Lower leg skin (tissue), 3 donors: ENCODE results near the gene GMEB2.

Experiments
- POLR2A ChIP-seq, 2 donors: fragments of 450-650 bp; IDR thresholded peaks; one replicate each; pipeline ENCODE4 v1.6.1; 2016 to 2017; ENCODE audit warnings: antibody characterized with exemption in 2 of 2, mild to moderate bottlenecking in 1 of 2, moderate library complexity in 1 of 2
- TF ChIP-seq, protein P1 (sequence below), 3 donors: fragments of 450-650 bp; IDR thresholded peaks; one replicate each; pipeline ENCODE4 v1.5.1; 2016; ENCODE audit warnings: antibody characterized with exemption in 3 of 3, mild to moderate bottlenecking in 3 of 3, moderate library complexity in 2 of 3

DNA sequence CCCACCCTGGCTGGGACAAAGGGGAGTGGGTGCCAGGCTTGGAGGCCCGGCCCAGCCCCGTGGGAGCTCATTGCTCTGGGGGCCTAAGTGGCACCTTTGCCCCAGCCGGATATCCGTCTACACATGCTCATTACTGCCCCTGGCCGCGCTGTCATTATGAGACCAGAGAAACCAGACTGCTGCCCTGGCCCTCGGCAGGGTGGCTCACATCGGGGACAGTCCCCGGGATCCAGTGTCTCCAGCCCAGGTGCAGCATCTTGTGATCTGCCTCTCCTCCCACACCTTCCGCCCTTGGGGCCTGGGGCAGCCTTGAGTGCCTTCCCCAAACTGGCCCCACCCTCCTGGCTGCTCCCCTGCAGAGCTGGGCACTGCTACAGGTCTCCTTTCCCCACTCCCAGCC is 84.2 kb downstream of the GMEB2 start:
- TF ChIP-seq, protein P1, sequence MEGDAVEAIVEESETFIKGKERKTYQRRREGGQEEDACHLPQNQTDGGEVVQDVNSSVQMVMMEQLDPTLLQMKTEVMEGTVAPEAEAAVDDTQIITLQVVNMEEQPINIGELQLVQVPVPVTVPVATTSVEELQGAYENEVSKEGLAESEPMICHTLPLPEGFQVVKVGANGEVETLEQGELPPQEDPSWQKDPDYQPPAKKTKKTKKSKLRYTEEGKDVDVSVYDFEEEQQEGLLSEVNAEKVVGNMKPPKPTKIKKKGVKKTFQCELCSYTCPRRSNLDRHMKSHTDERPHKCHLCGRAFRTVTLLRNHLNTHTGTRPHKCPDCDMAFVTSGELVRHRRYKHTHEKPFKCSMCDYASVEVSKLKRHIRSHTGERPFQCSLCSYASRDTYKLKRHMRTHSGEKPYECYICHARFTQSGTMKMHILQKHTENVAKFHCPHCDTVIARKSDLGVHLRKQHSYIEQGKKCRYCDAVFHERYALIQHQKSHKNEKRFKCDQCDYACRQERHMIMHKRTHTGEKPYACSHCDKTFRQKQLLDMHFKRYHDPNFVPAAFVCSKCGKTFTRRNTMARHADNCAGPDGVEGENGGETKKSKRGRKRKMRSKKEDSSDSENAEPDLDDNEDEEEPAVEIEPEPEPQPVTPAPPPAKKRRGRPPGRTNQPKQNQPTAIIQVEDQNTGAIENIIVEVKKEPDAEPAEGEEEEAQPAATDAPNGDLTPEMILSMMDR (IDR thresholded peaks at IDR 0.05), result no peak
- TF ChIP-seq POLR2A (IDR thresholded peaks at IDR 0.05), result no peak
